GM12892 (cell line): ENCODE data around the gene NPAS2.

Experiments
- POLR2A ChIP-seq: IDR thresholded peaks from 2 replicates; pipeline ENCODE4 v1.6.1; 2011; ENCODE audit warnings: low read depth, low read length, control low read depth
- POLR2AphosphoS5 ChIP-seq: IDR thresholded peaks from 2 replicates; pipeline ENCODE4 v1.6.1; 2011; ENCODE audit warnings: low read depth, low read length, control low read depth

DNA sequence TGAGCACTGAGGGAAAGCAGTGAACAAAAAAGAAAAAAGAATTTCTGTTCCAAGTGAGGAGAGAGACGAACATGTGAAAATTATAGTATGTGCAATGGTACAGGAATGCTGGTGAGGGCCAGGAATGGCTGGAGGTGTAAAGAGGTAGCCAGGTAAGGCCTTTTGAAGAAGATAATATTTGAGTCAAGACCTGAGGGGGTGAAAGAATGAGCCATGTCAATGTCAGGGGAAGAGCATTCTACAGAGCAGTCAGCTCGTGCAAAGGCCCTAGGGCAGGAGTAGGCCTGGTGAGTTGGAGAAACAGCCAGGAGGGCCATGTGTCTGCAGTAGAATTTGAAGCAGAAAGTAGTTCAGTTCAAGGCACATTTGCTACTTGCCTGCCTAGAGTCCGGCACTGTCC lies 169.7 kb downstream of the NPAS2 start:
- TF ChIP-seq POLR2AphosphoS5 (no peak), POLR2A (no peak)
